HG03045 (cell line): ENCODE data around the gene NHLRC1.
"Not testable (repeated sequence)": the region's sequence is repeated elsewhere in the genome, so short reads cannot be mapped to it uniquely, and the experiment has no call there.

Experiments used
- ATAC-seq: cut with Tn5 transposase; IDR thresholded peaks from one replicate; pipeline ENCODE4 v1.9.1; 2021; ENCODE audit warnings: mild to moderate bottlenecking, moderate library complexity; ENCODE audit not compliant: unreplicated experiment

NHLRC1 gene

GRCh38 chr6:18122128-18123093 is at the start of gene NHLRC1:
NHLRC1 (minus strand) TSS chr6:18122677; CDS start chr6:18122606, 71 bp downstream.
- peak; percentile 95 for ATAC-seq

- ATAC-seq = no peak
Measured at GRCh38 chr6:18171871-18172270, 49.4 kb upstream of the NHLRC1 start.

GRCh38 chr6:18168264-18168663 is 45.8 kb upstream of the NHLRC1 start:
- no peak for ATAC-seq

DNA sequence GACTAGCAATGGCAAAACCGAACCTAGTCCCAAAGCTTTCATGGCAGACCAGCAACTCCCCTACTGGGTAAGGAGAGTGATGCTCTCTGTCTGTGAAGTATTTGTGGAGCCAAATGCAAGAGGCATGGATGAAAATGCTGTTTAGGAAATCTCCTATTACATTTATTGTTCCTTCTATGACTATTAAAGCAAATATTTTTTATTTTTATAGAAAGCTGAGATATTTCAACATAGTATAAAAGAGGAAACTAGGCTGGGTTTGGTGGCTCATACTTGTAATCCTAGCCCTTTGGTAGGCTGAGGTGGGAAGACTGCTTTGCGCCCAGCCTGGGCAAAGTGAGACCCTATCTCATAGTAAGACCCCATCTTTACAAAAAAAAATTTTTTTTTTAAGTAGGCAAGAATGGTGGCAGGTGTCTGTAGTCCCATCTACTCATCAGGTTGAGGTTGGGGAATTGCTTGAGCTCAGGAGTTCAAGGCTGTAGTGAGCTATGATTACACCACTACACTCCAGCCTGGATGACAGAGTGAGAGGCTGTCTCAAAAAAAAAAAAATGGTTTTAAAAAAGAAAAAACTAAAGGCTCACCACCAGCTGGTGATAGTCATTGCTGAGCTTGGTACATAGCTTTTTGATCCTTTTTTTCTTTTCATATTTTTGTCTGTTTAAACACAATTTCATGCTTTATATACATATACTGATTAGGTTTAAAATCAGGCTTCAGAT is 44.0 kb upstream of the NHLRC1 start:
- no peak for ATAC-seq

DNA sequence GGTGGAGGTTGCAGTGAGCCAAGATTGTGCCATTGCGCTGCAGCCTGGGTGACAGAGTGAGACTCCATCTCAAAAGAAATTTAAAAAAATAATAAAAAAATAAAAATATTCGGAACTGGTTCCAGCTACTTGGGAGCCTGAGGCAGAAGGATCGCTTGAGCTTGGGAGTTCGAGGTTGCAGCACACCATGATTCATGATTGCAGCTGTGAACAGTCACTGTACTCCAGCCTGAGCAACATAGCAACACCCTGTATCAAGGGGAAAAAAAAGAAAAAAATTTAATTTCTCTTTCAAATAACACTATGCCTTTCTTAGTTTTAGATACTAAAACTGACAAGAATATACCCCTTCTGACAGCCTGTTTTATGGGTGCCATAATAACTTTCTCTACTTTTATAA is 43.3 kb upstream of the NHLRC1 start:
- ATAC-seq = no peak

GRCh38 chr6:18162401-18162800 is 39.9 kb upstream of the NHLRC1 start:
- no peak for ATAC-seq

DNA sequence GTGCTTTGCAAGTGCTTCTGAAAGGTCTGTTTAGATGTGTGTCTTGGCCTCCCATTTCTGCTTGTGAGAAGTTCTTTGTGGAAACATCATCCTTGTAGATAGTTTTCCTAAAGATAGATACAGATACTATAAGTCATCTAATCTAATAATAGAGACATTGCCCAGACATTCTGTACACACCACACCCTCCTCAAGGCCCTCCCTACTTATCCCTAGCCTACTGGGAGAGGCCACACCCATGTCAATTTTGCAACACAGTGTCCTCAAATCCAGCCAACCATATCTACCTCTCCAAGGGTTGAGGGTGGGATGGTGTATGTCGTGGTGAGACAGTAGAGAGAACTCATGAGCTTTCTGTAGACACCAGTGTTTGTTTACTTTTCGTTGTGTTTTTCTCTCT is 39.0 kb upstream of the NHLRC1 start:
- no peak for ATAC-seq

DNA sequence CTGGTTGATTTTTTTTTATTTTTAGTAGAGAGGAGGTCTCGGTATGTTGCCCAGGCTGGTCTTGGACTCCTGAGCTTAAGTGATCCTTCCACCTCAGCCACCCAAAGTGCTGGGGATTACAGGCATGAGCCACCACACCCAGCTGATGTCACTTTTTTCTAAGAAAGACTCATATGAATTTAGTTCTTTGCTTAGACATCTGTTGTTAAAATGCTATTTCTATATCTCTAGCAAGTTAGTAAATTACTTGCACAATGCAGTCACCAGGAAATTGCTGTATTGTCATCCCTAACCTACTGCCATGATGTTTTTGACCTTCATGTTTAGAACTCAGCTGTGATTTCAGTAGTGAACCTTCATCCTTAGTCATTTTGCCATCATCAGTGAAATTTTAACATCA is 38.4 kb upstream of the NHLRC1 start:
- no peak for ATAC-seq

DNA sequence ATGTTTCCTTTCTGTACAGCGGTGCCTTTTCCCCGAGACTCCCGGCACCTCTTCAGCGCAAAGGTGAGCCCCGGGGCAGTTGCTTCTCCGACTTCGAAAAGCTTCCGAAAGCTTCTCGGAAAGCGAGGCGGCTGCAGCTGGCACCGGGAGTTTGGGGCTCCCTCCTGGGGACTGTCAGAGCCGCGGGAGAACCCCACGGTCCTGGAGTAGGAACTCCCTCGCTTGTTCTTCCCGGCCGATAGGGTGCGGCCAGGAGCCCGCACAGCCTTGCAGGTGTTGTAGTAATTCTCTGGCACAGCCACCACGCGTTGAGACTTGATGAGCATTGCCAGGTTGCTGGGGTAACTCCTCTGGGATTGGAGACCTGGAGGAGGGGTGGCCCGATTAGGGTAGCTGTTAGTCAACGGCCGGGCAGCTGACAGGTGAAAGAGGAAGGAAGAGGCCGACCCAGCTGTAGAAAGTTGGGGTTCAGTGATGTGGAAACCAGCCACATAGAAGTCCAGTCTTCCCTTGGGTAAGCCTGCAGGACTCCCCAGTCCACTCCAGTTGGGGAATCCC is 33.5 kb upstream of the NHLRC1 start:
- peak; percentile 28 for ATAC-seq

DNA sequence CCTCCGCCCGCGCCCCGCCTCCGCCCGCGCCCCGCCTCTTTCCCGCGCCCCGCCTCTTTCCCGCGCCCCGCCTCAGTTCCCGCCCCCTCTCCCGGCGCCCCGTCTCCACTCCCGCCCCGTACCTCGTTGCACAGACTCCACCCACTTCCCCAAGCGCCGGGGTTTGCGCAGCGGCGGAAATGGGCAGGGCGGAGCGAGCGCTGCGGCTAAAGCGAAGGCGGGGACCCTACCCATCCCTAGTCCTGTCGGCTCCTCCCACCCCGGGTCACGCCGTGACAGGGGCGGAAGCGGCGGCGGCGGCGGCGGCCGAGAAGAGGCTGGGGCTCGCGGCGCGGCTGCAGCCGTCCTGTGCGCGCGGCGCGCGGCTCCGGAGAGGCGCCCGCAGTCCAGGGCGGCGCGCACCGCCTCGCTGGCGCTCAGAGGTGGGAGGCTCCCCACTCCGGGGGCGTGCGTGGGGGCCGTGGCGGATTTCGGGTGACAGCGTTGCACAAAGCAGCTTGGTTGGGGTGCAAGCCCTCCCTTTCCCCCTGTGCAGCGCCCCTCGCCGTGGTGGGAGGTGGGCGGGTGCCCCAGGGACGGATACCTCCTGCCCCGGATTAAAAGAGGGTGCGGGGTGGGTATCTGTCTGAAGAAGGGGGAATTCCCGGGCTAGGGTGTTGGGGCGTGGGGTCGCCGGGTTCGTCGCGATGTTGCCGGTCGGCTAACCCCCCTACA is 32.8 kb upstream of the NHLRC1 start, which contains the start of gene KDM1B:
KDM1B (plus strand) TSS at position 273 of the 714 bp plus-strand sequence. CDS start 4,474 bp downstream, outside the sequence.
- ATAC-seq = peak; percentile 95

DNA sequence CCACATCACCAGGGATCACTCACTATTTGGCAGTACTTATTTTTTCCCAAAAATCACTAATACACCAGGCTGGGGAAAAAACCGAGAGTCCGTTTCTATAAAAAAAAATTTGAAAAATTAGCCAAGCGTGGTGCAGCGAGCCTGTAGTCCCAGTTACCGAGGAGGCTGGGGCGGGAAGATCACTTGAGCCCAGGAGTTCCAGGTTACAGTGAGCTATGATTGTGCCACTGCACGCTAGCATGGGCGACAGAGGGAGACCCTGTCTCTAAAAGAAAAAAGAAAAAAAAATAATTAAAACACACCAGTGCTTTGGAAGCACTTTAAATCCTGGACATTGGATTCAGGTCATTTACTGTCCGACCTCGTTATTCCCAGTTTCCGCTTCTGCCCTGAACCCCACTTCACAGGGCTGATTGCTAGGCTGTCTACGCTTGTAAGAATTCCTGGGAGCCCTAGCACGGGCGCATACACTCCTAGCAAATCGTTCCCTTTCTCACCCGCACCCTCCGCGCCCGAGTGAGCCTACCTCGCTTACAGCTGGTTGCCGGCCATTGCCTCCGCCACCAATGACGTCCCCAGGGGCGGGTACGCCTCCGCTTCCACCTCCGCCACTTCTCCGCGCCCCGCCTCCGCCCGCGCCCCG is 32.2 kb upstream of the NHLRC1 start, which contains the start of gene TPMT:
TPMT (minus strand) TSS at position 571 of the 643 bp plus-strand sequence. CDS start 5,950 bp downstream, outside the sequence.
- ATAC-seq = peak; percentile 61

DNA sequence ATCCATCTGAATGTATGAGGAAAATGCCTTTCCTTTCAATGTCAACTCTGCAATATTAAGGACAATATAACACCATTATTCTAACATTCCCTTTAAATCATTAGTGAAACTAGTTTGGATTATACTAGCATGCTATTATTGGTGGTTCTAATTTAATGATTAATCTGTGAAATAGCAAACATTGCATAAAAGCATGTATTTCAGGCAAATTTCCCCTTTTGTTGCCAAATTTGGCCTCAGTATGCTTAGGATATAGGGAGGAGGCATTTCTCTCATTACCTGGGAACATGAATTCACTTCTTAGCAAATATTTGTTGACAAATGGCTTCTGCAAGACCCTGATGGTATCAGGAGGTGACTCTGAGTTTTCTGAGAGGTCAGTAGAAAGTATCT is 30.8 kb upstream of the NHLRC1 start:
- no peak for ATAC-seq

GRCh38 chr6:18151801-18152200 is 29.3 kb upstream of the NHLRC1 start:
- no peak for ATAC-seq

- not testable (repeated sequence) for ATAC-seq
Measured at GRCh38 chr6:18151391-18151790, 28.9 kb upstream of the NHLRC1 start.

GRCh38 chr6:18148304-18149025 is 26.0 kb upstream of the NHLRC1 start:
- no peak for ATAC-seq

DNA sequence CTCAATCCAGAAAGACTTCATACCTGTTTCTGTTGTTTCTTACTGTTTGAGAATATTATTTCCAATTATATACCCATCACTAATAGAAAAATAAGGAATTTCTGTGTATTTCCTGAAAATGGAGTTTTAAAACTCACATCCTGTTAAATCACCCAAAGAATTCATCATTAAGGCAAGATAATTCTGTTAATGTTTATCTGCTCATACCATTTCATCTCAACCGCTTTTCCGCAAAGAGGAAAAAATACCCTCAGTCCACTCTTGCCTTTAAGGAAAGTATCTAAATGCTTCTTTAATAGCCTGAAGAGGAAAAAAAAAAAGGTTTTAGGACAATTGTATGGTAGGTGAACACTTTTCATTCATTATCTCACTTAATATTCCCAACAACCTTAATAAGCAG is 25.1 kb upstream of the NHLRC1 start:
- ATAC-seq = no peak

DNA sequence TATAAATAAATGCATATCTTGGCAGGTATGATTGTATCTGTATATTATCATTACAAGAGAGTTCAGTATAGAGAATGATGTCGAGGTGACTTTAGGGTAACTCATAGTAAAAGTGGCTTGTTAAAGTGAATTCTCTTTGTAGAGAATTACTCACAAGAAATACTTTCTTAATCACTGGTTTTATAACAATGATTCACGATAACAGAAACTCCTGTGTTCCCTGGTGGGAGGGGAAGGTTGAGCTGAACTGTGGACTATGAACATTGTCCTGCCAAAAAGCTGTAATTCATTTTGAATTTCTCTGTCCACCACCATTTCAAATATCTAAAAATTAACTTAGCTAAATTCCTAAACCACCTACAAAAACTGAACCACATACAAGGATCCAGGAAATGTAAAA is 24.7 kb upstream of the NHLRC1 start:
- no peak for ATAC-seq

GRCh38 chr6:18142591-18142861 is 20.0 kb upstream of the NHLRC1 start:
- no peak for ATAC-seq

GRCh38 chr6:18141805-18142590 is 19.5 kb upstream of the NHLRC1 start:
- ATAC-seq = no peak
